GM12892 (cell line): ENCODE data around the gene PAN3.
A peak's percentile ranks its signal among the peaks of the same experiment; 100 is the strongest.

Experiments
- DNase-seq: peaks from one replicate; pipeline ENCODE4 v3.0.0; 2011; ENCODE audit not compliant: insufficient read length
- FAIRE-seq: peaks from 2 replicates; lab custom pipeline; 2011; peaks lifted over from hg19 to GRCh38; lab: Jason Lieb, UNC
- POLR2A ChIP-seq: IDR thresholded peaks from 2 replicates; pipeline ENCODE4 v1.6.1; 2011; ENCODE audit warnings: low read depth, low read length, control low read depth
- POLR2AphosphoS5 ChIP-seq: IDR thresholded peaks from 2 replicates; pipeline ENCODE4 v1.6.1; 2011; ENCODE audit warnings: low read depth, low read length, control low read depth
- TAF1 ChIP-seq: IDR thresholded peaks from 2 replicates; pipeline ENCODE4 v1.6.1; 2011; ENCODE audit warnings: low read depth, mild to moderate bottlenecking, control low read depth, low read length, borderline replicate concordance

PAN3 gene

DNA sequence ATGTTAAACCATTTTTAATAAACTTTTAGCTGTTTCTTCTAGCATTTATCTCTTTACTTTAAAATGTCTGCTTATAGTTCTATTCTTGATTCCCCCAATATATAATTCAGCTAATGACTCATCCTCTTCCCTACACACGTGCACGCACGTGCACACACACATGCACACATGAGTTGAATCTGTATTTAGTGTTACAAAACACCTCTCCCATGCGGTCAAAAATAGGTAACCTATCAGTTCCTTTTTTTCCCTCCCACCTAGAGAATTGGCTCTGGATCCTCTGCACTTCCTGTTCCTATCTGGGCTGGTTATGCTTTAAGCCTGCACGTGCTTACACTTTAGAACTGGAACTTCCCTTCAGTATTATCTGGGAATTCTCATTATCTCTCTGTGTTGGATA, 144.1 kb downstream of the PAN3 start:
- DNase-seq (no peak), FAIRE-seq (no peak)
- TF ChIP-seq TAF1 = no peak
- TF ChIP-seq POLR2AphosphoS5 = no peak
- TF ChIP-seq POLR2A = no peak

DNA sequence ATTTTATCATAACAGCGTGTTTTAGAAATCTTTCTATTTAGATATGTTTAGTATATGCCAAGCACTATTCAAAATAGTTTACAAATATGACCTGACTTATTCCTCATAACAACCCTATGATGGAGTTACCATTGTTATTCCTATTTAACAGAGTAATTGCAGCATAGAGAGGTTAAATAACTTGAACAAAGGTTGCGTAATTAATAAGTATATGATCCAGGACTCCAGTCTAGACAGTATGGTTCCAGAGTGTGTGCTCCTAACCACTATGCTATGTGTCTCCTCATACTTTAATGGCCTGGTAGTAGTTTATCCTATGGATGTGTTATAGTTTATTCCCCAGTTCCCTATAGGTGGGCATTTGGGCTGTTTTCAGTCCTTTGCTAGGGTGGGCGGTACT, 145.3 kb downstream of the PAN3 start:
- FAIRE-seq (no peak), DNase-seq (no peak)
- no peak for TF ChIP-seq TAF1
- no peak for TF ChIP-seq POLR2AphosphoS5
- no peak for TF ChIP-seq POLR2A

DNA sequence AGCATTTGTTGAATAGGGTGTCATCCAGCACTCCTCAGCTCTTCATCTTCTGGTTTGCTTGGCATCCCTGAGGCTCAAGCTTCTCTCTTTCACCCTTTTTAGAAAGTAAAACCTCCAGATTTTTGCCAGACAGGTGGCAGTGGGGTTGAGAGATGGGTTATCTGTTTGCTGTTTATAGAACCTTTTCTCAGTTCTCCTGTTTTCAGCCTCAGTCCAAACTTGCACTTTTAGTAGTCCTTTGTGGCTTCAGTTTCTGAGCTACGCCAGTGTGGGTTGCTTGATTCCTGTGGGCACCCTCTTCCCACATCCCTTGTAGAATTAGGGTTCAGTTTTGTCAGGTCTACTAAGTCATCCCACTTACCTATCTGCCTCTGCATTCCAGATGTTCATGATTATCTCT, 147.9 kb downstream of the PAN3 start:
- no peak for DNase-seq
- TF ChIP-seq POLR2AphosphoS5 (no peak), POLR2A (no peak), TAF1 (no peak)
- peak; percentile 65 for FAIRE-seq

DNA sequence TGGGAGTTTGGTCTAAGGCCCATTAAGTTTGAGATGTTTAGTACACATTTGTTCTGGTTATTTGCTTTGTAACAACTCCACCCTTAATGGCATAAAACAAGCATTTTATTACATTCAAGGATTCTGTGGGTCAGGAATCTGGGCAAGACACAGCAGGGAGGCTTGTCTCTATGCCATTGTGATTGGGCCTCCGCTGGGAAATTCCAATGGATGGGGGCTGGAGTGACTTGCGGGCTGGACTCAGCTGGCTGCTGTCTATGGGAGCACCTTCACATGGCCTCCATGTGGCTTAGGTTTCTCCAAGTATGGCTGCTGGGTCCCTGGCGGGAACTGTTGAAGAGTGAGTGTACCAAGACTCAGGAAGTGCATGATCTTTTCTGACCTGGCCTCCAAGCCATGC, 159.0 kb downstream of the PAN3 start:
- FAIRE-seq = no peak
- DNase-seq = no peak

DNA sequence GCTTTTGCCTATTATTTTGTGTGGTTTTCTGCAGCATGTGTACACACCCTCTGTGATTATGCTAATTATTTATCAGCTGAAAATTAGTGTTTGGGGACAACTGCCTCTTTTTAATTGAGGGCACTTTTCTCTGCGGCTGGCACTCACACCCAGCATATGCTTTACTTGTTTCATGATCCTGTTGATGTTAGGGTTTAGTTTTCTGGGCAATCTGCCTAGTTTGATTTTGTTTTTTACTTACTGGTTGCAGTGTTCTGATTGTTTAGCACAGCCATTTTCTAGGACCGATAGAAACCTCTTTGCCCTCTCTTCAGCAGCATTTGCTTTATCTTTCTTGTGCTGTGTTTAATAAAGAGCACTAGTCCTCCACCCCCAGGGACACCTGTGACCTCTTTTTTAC, 161.6 kb downstream of the PAN3 start:
- DNase-seq (no peak), FAIRE-seq (no peak)
- TF ChIP-seq TAF1 (no peak), POLR2AphosphoS5 (no peak)

More for the DNA sequence above, 159.0 kb downstream of the PAN3 start:
- TF ChIP-seq POLR2A (no peak), POLR2AphosphoS5 (no peak; the same call in 1 of the 2 replicates), TAF1 (no peak)

DNA sequence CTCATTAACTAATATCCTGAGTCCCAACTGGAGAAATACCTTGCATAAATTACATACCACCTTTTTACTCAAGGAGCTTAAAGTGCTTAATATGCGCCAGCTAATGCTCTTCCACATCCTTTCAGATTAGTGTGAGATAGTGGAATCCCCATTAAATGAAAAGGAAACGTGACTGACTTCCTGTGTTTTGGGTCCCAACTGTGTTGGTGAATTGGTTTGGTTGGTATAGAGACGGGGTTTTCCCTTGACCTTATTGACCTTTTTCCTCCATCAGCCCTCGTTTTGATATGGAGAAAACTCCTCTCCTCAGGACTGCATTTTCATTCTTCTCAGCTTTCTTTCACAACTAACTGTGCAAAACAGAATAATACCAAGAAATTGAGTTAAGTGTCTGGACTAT, 163.5 kb downstream of the PAN3 start:
- FAIRE-seq (no peak), DNase-seq (no peak)
- TF ChIP-seq POLR2A (no peak), POLR2AphosphoS5 (no peak), TAF1 (no peak)

DNA sequence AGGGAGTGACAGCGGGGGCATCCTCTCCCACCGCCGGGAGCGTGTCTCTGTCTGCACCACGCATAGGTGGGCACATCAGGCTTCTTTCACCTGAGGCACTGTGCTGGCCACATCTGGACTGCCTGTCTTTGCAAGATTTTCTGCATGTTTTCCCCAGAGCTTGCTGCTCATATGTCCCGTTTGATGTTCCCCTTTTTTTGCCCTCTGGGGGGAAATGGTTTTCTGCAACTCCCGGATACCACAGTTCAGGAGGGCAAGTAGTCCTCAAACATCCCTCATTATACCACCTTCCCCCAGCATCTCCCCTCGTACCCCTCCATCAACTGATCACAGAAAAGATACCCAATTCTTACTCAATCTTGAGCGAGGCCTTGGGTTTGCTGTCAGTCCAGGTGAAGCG, 168.0 kb downstream of the PAN3 start:
- TF ChIP-seq TAF1 = no peak
- no peak for TF ChIP-seq POLR2A
- no peak for FAIRE-seq
- DNase-seq = no peak

DNA sequence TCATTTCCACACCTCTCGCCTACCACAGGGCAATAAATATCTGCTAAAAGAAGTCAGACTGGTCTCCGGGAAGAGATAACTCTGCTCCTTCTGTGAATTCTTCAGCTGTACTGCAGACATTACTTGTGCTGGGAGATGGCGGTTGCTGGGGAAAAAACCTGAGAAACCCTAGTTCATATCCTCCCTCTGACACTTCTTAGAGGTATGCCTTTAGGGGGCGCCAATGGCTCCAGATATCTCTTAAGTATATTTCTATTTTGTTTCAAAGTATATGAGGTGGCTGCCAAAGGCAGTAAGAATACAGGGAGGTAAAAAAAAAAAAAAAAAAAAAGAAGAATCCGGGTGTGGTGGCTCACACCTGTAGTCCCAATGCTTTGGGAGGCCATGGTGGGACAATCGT, 175.2 kb downstream of the PAN3 start:
- FAIRE-seq (no peak), DNase-seq (no peak)

DNA sequence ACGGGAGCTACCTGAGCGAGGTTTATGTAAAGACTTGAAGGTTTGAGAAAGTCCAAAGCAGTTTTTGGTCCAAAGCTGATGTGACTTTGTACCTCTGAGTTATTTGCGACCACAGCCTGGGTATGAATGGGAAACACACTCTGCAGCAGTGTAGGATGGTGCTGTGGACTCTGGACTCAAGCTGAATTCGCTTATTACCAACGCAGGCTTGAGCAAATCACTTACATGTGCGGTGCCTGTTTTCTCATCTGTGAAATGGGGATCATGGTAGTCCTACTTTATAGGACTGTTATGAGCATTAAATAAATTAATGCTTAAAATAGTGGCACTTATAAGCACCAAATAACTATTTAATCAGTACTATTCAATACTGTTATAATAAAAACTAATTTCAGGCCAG, 176.5 kb downstream of the PAN3 start:
- FAIRE-seq = no peak
- no peak for DNase-seq
- TF ChIP-seq POLR2A (no peak), TAF1 (no peak), POLR2AphosphoS5 (no peak)

More for the DNA sequence above, 175.2 kb downstream of the PAN3 start:
- TF ChIP-seq TAF1 = no peak

DNA sequence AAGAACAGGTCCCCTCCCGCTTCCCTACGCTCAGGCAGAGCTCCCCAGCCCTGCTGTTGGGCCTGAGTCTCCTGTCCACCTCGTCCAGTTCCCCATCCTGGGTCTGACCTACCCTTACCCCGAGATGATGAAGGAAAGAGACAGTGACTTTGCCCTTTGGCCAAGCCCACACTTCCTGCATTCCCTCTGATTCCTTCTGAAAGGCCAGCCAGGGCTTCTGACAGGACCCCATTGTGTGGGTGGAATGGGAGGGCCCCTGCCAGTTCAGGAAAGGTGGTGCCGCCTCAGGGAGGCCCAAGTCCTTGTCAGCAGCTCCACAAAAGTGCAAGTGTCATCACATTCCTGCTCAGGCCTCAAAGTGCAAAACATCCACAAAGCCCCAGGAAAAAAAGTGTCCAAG, 177.8 kb downstream of the PAN3 start:
- FAIRE-seq (no peak), DNase-seq (no peak)
- TF ChIP-seq POLR2A = no peak

DNA sequence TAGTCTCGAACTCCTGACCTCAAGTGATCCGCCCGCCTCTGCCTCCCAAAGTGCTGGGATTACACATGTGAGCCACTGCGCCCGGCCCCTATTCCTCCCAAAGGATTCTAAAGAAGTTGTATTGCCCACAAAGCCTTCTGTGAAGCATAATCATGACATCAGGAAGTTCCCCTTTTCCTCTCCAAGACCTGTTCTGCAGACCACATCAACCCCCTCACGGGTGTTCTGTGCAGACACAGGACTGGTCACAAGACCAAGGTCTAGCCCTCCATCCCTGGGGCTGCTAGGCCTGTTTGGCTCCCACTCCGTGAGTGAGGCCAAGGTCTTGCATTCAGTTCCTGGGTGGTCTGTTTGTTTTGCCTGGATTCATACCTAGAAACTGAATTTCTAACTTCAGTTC, 178.5 kb downstream of the PAN3 start:
- no peak for TF ChIP-seq POLR2AphosphoS5
- TF ChIP-seq TAF1 = no peak
- no peak for FAIRE-seq
- DNase-seq = no peak

DNA sequence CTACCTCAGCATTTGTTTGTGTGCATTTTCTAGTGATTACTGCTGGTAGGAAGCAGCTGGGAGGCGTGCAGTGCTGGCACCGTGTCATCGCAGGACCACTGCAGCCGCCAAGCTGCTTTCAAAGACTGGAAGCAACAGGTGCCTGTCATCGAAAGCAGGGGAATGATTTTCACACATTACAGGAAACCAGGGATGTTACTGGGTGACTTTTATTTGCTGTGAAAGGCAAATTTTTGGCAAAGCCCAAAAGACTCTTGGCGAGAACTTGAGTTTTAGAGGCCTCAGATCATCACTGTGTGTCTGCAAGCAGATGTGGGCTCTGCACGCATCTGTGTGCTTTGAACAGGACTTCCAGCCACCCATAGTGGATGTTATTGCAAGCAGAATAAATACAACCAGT, 180.2 kb downstream of the PAN3 start:
- no peak for TF ChIP-seq POLR2AphosphoS5
- DNase-seq (no peak), FAIRE-seq (no peak)

DNA sequence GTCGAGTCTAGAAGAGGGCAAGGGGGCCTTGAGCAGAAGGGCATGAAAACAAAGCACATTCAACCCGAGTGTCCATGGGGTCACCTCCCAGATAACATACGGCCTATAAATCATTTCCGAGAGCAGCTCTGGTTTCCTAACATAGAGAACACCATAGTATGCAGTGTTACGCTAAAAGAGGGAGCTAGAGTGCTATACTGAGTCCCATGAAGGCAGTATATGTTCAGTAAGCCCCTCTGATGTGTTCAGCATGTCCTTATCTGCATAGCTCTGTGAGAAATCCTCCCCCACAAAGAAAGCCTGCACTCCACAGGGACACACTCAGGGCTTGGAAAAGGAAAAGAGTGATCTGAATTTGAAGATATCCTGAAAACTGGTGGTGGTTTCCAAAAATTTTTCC, 181.2 kb downstream of the PAN3 start:
- no peak for FAIRE-seq
- DNase-seq = no peak
- TF ChIP-seq POLR2AphosphoS5 = no peak
- no peak for TF ChIP-seq TAF1
- TF ChIP-seq POLR2A = no peak
